AG04450 (cell line): ENCODE measurements around the gene CDKL1. TPM values are rescaled to one million over a fixed set of nuclear protein-coding genes. Genes with fewer than 3 reads are reported as not detected.

Source experiments
- CTCF ChIA-PET: fragments of 300-600, 350-600 bp; formaldehyde crosslinking; extraction: SDS; loops from one replicate; lab custom pipeline; 2022; ENCODE audit warnings: antibody characterized with exemption, inconsistent platforms; lab: Charles Lee
- POLR2A ChIA-PET: fragments of 350-600 bp; formaldehyde crosslinking; extraction: SDS; loops from one replicate; lab custom pipeline; 2021; ENCODE audit warnings: antibody characterized with exemption, inconsistent platforms; lab: Yijun Ruan, JAX
- DNase-seq: peaks from one replicate; pipeline ENCODE4 v3.0.0-alpha.2; 2011; ENCODE audit warnings: low read depth, low spot score
- H3K27ac ChIP-seq: one replicate; pipeline ENCODE4 v1.5.1; 2012; ENCODE audit warnings: low read depth, low read length, control low read depth
- H3K27me3 ChIP-seq: one replicate; pipeline ENCODE4 v1.6.0; 2012; ENCODE audit warnings: low read length; ENCODE audit not compliant: control insufficient read depth, insufficient read depth
- H3K4me3 ChIP-seq: 2 replicates; pipeline ENCODE4 v1.5.1; 2011; ENCODE audit warnings: mild to moderate bottlenecking, low read depth, low read length, control low read depth
- H3K9me3 ChIP-seq: 2 replicates; pipeline ENCODE4 v1.5.1; 2012; ENCODE audit warnings: low read length; ENCODE audit not compliant: control insufficient read depth, insufficient read depth
- CTCF ChIP-seq: IDR thresholded peaks from 2 replicates; pipeline ENCODE4 v1.5.1; 2011; ENCODE audit warnings: low read depth, low read length, control low read depth, inconsistent platforms
- polyA plus RNA-seq: library from polyadenylated mRNA; depleted of rRNA; stranded (reverse); fragments of >200 nt; gene quantifications from 2 replicates; pipeline ENCODE4 v1.2.3, GENCODE V29; 2011

CDKL1 gene
- polyA plus RNA-seq, 1 experiment: 20.1 TPM

DNA sequence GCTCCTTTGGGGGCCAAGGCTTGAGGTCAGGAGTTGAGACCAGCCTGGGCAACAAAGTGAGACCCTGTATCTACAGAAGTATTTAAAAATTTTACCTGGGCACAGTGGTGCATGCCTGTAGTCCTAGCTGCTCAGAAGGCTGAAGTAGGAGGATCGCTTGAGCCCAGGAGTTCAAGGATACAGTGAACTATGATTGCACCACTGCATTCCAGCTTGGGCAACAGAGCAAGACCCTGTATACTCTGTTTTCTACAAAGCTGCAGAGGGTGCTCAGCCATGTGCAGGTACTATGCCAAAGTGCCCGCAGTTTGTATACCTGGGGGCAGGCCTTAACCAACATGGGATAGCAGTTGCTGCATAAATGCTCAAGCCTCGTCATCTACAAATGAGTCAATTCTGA is 26.8 kb upstream of the CDKL1 start:
- CTCF ChIA-PET: interaction anchor here (1.2 kb wide), 1 partner anchor 102 kb away, joined by 3 read pairs; no protein-coding TSS in a partner anchor
- Histone ChIP-seq H3K9me3 (no peaks in the 10 kb centered on the region), H3K27ac (no peak overlapping the region), H3K27me3 (no peaks in the 10 kb centered on the region), H3K4me3 (no peak overlapping the region)
- DNase-seq: no peak
- no peak for TF ChIP-seq CTCF
- POLR2A ChIA-PET: no interaction called here

DNA sequence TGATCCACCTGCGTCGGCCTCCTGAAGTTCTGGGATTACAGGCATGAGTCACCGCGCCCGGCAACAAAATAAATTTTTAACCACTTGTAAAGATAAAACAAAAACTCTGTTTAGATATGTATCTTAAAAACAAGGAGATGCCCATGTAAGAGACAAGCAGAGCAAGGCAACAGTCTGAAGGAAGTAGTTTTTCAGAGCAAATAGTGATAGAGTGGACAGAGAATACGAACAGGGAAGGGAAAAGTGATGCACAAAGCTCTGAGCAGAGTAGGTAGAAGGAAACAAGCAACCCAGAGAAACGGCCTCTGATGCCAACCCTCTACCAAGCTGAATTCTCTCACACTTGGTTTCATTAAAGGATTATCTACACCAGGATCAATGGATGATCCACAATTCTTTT is 24.8 kb upstream of the CDKL1 start:
- ChIA-PET CTCF (interaction anchor here (0.7 to 0.8 kb wide), 2 partner anchors 17 to 87 kb away, joined by 3 to 4 read pairs; no protein-coding TSS in a partner anchor), POLR2A (no interaction called here)
- TF ChIP-seq CTCF: no peak
- DNase-seq: no peak
- Histone ChIP-seq H3K27me3 (no peaks in the 10 kb centered on the region), H3K27ac (no peak overlapping the region), H3K4me3 (no peak overlapping the region), H3K9me3 (no peaks in the 10 kb centered on the region)

GRCh38 chr14:50417853-50418252 is 21.2 kb upstream of the CDKL1 start:
- ChIA-PET CTCF (interaction anchor here (0.8 to 1.0 kb wide), 2 partner anchors 98 to 99 kb away, joined by 3 read pairs; no protein-coding TSS in a partner anchor), POLR2A (no interaction called here)
- H3K27ac ChIP-seq: no peak overlapping the region

GRCh38 chr14:50410921-50411320 is 14.2 kb upstream of the CDKL1 start:
- CTCF ChIA-PET: interaction anchor here (2.0 kb wide), 1 partner anchor 90 kb away, joined by 6 read pairs; no protein-coding TSS in a partner anchor

More at GRCh38 chr14:50417853-50418252, 21.2 kb upstream of the CDKL1 start:
- no peak for TF ChIP-seq CTCF
- H3K9me3 ChIP-seq: no peaks in the 10 kb centered on the region
- H3K4me3 ChIP-seq: no peak overlapping the region
- DNase-seq: no peak
- no peaks in the 10 kb centered on the region for H3K27me3 ChIP-seq

More at GRCh38 chr14:50410921-50411320, 14.2 kb upstream of the CDKL1 start:
- H3K4me3 ChIP-seq: no peak overlapping the region
- H3K9me3 ChIP-seq: no peaks in the 10 kb centered on the region
- no peaks in the 10 kb centered on the region for H3K27me3 ChIP-seq
- TF ChIP-seq CTCF: no peak
- POLR2A ChIA-PET: no interaction called here
- no peak for DNase-seq
- H3K27ac ChIP-seq: no peak overlapping the region
